Embryonic facial prominence (tissue), 1 donor: ENCODE measurements around the gene UMPS.

Experiments used
- DNase-seq: peaks from one replicate; pipeline ENCODE4 v3.0.0-alpha.2; 2016; ENCODE audit errors: extremely low spot score

UMPS gene

GRCh38 chr3:124730129-124730940 lies at the start of gene UMPS:
Gene UMPS, plus strand, starts transcription at chr3:124730452. Its CDS starts 20 bp downstream, at chr3:124730472.
- peak; percentile 79 for DNase-seq

DNA sequence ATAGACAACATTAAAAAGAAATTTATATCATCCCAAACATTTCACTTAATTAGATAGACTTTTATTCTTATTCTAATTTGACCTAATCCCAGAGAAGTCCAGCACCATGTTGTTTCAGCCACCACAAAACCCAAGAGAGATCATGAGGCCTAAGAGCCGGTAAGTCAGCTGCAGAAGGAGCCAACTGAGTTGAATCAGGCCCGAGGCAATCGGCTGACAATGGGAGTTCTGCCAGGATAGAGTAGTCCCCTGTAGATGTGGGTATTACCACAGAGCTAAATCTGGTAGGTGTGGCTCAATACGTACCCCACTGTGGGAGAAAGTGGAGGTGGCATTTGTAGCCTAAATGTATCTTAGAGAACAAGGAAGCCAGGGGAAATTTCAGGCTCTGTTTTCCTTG lies 49.7 kb upstream of the UMPS start:
- no peak for DNase-seq

DNA sequence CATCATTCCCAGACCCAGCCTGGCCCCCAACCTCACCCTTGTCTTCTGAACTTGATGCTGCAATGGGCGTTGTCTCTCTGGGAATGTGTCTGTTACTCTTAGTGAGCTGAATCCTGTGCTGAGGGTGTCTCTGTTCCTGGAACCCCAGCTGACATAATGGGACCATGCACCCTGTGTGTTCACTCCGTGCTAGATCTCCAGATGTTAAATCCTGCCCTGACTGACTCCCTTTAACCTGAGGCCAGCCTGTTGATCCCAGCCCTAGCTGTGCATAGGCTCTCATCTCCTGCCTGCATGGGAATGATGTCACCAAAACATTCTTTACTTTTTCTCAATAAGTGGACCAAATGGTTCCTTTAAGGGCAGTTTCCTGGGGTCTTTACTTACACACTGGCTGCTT lies 48.0 kb upstream of the UMPS start:
- no peak for DNase-seq

DNA sequence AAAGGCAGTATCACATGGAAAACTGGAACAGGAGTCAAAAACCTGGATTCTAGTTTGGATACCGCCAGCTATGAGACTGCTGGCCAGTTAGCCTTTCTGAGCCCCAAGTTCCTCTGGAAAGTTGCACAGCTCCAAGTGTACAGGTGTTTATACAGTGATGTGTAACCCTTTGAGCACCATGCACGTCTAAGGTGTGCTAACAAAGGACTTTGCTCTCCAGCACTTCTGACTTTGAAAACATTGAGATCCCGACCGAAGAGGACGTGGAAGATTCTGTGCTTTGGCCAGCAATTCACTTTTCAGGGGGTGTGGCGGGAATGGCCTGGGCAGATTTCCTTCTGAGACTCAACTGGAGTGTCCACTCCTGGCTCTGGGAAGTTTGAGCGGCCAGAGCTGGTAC lies 45.8 kb upstream of the UMPS start:
- DNase-seq, result no peak

GRCh38 chr3:124685067-124685466 lies 45.2 kb upstream of the UMPS start:
- no peak for DNase-seq

- no peak for DNase-seq
Observed at GRCh38 chr3:124685481-124685880, 44.8 kb upstream of the UMPS start.

DNA sequence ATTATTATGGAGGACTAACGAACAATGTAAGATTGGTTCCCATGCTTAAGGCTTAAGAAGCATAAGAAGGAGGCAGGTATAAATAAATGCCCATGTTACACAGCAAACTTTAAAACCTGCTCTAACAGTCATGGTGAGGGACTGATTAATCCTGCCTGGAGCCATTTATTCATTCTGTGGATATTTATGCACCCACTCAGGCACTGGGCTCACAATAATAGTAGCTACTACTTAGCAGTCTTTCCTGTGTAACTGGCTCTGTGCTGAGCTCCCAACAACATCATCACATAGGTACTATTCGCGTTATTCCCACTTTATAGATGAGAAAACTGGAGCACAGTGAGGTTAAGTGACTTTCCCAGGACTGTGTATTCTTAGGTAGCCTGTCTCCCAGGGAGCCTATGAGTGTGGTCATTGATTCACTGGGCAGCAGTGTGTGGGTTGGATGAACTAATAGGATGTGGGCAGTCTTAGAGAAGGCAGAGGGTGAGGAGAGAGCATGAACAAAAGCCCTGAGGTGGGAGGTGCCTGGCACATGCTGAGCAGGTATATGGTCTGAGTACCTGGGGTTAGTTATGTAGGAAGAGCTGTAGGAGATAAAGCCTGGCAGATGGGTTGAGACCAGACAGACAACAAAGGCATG lies 44.1 kb upstream of the UMPS start:
- no peak for DNase-seq

DNA sequence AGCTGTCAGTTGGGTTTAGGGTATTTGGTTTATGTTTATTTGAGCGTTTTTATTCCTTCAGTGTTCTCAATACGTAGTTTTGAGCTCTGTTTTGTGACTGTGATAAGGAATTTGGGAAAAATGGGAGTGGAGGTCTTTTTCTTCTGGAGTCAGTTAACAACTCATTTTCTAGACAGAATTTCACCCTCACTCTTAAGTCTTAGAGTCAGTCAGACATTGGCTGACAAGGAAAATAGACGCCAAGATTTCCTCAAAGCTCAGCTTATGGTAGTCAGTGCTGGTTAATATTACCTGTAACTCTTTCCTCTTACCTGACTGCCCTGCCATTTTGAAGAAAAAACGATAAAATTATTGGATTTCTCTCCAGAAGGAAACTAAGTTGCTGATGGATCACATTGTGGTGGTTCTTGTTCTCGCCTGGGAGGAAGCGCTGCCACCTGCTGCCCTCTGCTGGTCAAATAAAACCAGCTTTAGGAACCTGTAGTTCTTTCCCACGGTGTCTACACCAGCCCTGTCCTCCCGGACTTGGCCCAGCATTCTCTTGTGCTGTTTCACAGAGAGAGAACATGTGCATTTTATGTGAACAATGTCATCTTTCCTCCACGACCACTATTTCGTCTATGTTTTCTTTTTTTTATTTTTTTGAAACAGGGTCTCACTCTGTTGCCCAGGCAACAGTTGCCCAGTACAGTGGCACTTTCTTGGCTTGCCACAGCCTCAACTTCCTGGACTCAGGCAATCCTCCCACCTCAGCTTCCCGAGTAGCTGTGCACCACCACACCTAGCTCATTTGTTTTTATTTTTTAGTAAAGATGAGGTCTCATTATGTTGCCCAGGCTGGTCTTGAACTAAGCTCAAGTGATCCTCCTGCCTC lies 41.4 kb upstream of the UMPS start:
- DNase-seq, result no peak

GRCh38 chr3:124691599-124691998 lies 38.7 kb upstream of the UMPS start:
- DNase-seq, result no peak

DNA sequence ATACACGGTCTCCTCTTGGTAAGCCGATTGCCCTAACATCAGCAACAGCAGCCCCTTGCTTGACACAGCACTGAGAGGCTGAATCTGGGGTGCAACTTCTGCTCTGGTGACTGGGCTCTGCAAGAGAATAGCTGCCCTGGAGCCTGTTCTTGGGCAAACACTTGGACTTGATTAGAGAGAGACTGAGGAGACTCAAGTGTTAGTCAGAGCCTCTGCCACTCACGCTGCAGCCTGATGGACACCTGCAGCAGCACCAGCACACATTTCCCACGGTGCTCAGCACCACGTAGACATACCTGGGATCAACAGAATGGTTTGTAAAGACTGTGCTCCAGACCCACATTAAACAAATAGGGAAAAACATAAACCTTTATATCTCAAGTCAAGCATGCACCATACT lies 35.8 kb upstream of the UMPS start:
- DNase-seq, result no peak

GRCh38 chr3:124695369-124695768 lies 34.9 kb upstream of the UMPS start:
- no peak for DNase-seq

DNA sequence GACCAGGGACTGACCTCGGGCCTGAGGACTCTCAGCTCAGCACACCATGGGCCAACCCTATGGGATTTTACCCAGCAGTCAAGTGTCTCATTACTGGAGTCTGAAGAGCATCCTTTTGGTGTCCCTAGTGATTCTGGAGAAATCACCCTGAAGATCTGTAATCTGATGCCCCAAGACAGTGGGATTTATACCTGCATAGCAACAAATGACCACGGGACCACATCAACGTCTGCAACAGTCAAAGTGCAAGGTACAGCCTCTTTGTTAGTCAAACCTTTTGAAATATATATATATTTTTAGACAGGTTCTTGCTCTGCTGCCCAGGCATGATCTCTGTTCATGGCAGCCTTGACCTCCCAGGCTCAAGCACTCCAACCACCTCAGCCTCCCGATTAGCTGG lies 34.2 kb upstream of the UMPS start:
- DNase-seq, result no peak

- no peak for DNase-seq
Observed at GRCh38 chr3:124697302-124697701, 33.0 kb upstream of the UMPS start.

DNA sequence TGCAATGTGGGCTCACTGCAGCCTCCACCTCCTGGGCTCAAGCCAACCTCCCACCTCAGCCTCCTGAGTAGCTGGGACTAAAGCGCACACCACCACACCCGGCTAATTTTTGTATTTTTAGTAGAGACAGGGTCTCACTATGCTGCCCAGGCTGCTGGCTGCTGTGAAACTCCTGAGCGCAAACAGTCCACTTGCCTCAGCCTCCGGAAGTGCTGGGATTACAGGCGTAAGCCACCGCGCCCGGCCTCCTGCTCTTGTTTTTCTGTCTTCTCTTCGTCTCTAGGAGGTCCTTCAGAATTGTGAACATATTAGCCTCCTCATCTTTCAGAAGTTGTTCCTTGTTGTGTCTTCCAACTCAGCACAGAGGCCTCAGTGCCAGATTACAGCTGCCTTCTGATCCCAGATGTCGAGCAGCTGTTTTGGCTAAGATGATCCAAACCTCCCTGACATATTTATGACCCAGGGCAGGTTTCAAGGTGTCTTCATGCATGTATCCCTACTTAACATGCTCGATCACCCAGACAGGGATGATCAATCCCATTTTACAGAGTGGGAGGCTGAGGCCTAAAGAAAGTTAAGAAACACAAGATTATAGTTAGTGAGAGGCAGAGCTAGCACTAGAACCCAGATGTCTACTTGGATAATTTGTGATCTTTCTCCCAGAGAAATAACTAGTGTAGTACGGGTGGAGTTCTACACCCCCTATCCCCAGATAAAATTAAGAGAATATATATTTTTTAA lies 32.1 kb upstream of the UMPS start:
- DNase-seq, result no peak

DNA sequence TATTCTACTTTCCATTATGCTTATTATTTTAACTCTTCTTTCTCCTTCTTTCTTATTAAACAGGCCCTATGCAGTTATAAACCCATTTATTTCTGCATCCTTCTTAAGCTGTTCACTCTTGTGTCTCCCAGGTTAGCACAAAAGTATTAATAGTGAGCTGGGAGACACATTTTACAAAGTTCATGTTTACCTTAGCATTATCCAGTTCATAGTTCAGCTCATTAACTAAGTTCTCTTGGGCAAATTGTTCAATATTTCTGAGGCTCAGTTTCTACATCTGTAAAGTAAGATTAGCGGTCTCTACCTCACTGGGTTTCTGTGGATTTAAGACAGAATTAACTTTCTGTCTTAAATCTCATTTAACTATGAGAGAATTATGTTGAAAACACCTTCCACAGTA lies 31.2 kb upstream of the UMPS start:
- DNase-seq, result no peak

GRCh38 chr3:124699686-124700396 lies 30.4 kb upstream of the UMPS start:
- DNase-seq, result no peak

DNA sequence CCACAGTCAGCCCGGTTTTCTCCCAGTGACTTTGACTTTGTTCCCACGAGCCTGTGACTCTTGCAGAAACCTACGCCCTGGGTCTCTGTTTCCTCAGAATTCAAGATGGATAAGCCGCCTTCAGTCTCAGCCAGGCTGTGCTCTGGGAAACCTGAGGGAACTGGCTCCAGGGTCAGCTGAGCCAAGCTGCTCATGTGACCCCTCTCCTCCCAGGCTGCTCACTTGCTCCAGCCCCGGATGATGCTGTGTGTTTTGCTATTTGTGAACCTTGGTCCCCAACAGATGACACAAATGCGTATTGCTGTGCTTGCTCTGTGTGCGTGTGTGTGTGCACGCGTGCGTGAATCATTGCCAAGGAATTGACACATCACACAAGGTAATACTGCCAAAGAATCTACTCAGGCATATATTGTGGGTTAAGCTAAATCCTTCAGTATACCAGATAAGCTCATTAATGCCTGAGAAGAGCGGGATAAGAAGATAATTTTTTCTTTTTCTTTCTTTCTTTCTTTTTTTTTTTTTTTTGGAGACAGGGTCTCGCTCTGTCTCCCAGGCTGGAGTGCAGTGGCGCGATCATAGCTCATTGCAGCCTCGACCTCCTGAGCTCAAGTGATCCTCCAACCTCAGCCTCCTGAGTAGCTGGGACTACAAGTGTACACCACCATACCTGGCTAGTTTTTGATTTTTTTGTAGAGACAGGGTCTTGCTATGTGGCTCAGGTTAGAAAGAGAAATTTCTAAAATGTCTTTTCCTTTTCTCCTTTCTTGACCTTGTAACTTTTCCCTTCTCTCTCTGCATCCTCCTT lies 29.2 kb upstream of the UMPS start:
- no peak for DNase-seq

GRCh38 chr3:124701687-124702086 lies 28.6 kb upstream of the UMPS start:
- DNase-seq, result no peak

- no peak for DNase-seq
Observed at GRCh38 chr3:124702950-124703349, 27.3 kb upstream of the UMPS start.

- no peak for DNase-seq
Observed at GRCh38 chr3:124705552-124705951, 24.7 kb upstream of the UMPS start.
